IMR-90 (cell line): Measurements from ENCODE around the gene AQP7. TPM values are rescaled to one million over a fixed set of nuclear protein-coding genes. Genes with fewer than 3 reads are reported as not detected.

Source experiments
- ATAC-seq: fragments of 200-7000 bp; cut with Tn5 transposase; 2 replicates; pipeline ENCODE4 v1.9.1; 2020; ENCODE audit warnings: low read depth, mild to moderate bottlenecking, moderate library complexity
- BruUV-seq: library from RNA; stranded (reverse); fragments of 400-500 nt; replicated peaks from 2 replicates; lab custom pipeline; 2021; lab: Mats Ljungman, UMichigan
- CTCF ChIA-PET: fragments of 300-600 bp; formaldehyde crosslinking; extraction: SDS; loops from one replicate; lab custom pipeline; 2021; ENCODE audit warnings: antibody characterized with exemption; lab: Yijun Ruan, JAX
- POLR2A ChIA-PET: fragments of 300-600 bp; sonication (Branson Sonifier 250); formaldehyde crosslinking; loops from one replicate; lab custom pipeline; 2022; ENCODE audit warnings: antibody characterized with exemption; ENCODE audit not compliant: unreplicated experiment; lab: Charles Lee
- DNase-seq: peaks from one replicate; pipeline ENCODE4 v3.0.0; 2013
- H2AFZ ChIP-seq: replicated peaks from 2 replicates; pipeline ENCODE3; 2013; ENCODE audit warnings: low read length, mild to moderate bottlenecking; ENCODE audit not compliant: poor library complexity
- H2AK5ac ChIP-seq: 2 replicates; pipeline ENCODE4 v1.6.1; 2013; ENCODE audit warnings: low read depth, low read length, inconsistent platforms
- H2AK9ac ChIP-seq: replicated peaks from 2 replicates; pipeline ENCODE3; 2013; ENCODE audit warnings: mild to moderate bottlenecking, low read depth, low read length, moderate library complexity; ENCODE audit not compliant: poor library complexity
- H2BK120ac ChIP-seq: 2 replicates; pipeline ENCODE4 v1.6.1; 2013; ENCODE audit warnings: low read depth, low read length, inconsistent platforms
- H2BK15ac ChIP-seq: 3 replicates; pipeline ENCODE4 v1.6.1; 2013; ENCODE audit warnings: low read depth, low read length, inconsistent platforms
- H2BK20ac ChIP-seq: 2 replicates; pipeline ENCODE4 v1.6.1; 2013; ENCODE audit warnings: low read depth, mild to moderate bottlenecking, inconsistent platforms, low read length, moderate library complexity
- H2BK5ac ChIP-seq: 2 replicates; pipeline ENCODE4 v1.6.1; 2013; ENCODE audit warnings: mild to moderate bottlenecking, low read depth, low read length, inconsistent platforms; ENCODE audit not compliant: poor library complexity, severe bottlenecking
- H3K14ac ChIP-seq: replicated peaks from 2 replicates; pipeline ENCODE4 v1.6.1; 2013; ENCODE audit warnings: low read depth, low read length, inconsistent platforms
- H3K18ac ChIP-seq: 2 replicates; pipeline ENCODE4 v1.6.1; 2013; ENCODE audit warnings: low read depth, low read length, control low read depth
- H3K23ac ChIP-seq: 2 replicates; pipeline ENCODE4 v1.6.1; 2013; ENCODE audit warnings: low read depth, low read length, inconsistent platforms
- H3K27ac ChIP-seq: 2 replicates; pipeline ENCODE4 v1.5.1; 2013; ENCODE audit warnings: mild to moderate bottlenecking, control low read depth, low read length; ENCODE audit not compliant: insufficient read depth
- H3K27me3 ChIP-seq: 2 replicates; pipeline ENCODE4 v1.6.1; 2013; ENCODE audit warnings: low read length; ENCODE audit not compliant: control insufficient read depth, insufficient read depth
- H3K36me3 ChIP-seq: 2 replicates; pipeline ENCODE4 v1.6.1; 2013; ENCODE audit warnings: low read length, mixed read lengths; ENCODE audit not compliant: control insufficient read depth, insufficient read depth
- H3K4ac ChIP-seq: 2 replicates; pipeline ENCODE4 v1.6.1; 2013; ENCODE audit warnings: low read depth, low read length, inconsistent platforms
- H3K4me1 ChIP-seq: 2 replicates; pipeline ENCODE4 v1.6.1; 2013; ENCODE audit warnings: low read length, mixed read lengths; ENCODE audit not compliant: control insufficient read depth, insufficient read depth
- H3K4me2 ChIP-seq: 2 replicates; pipeline ENCODE4 v1.6.1; 2013; ENCODE audit warnings: low read depth, mild to moderate bottlenecking, control low read depth, low read length, moderate library complexity
- H3K4me3 ChIP-seq: 2 replicates; pipeline ENCODE4 v1.5.1; 2013; ENCODE audit warnings: low read depth, mild to moderate bottlenecking, control low read depth, low read length, moderate library complexity; ENCODE audit not compliant: insufficient read depth
- H3K56ac ChIP-seq: 2 replicates; pipeline ENCODE4 v1.6.1; 2013; ENCODE audit warnings: low read length, inconsistent platforms; ENCODE audit not compliant: insufficient read depth; ENCODE audit errors: extremely low read depth
- H3K79me1 ChIP-seq, 2 experiments: 2 replicates each; pipeline ENCODE4 v1.6.1; 2013; ENCODE audit warnings: low read length in 2 of 2, inconsistent platforms in 1 of 2, low read depth in 1 of 2
- H3K9ac ChIP-seq: 2 replicates; pipeline ENCODE4 v1.6.1; 2013; ENCODE audit warnings: low read depth, low read length, control low read depth
- H3K9me1 ChIP-seq: 2 replicates; pipeline ENCODE4 v1.6.1; 2013; ENCODE audit warnings: low read length, inconsistent platforms; ENCODE audit not compliant: insufficient read depth
- H3K9me3 ChIP-seq: 2 replicates; pipeline ENCODE4 v1.6.1; 2013; ENCODE audit warnings: low read length; ENCODE audit not compliant: control insufficient read depth, insufficient read depth
- H4K20me1 ChIP-seq: 2 replicates; pipeline ENCODE4 v1.6.1; 2013; ENCODE audit warnings: low read length, inconsistent platforms; ENCODE audit not compliant: insufficient read depth
- H4K5ac ChIP-seq: 2 replicates; pipeline ENCODE4 v1.6.1; 2013; ENCODE audit warnings: mild to moderate bottlenecking, low read depth, low read length, control low read depth
- H4K8ac ChIP-seq, 2 experiments: 2 replicates each; pipeline ENCODE4 v1.6.1; 2013; ENCODE audit warnings: low read depth in 2 of 2, low read length in 2 of 2, control low read depth in 1 of 2, inconsistent platforms in 1 of 2
- H4K91ac ChIP-seq: 2 replicates; pipeline ENCODE4 v1.6.1; 2013; ENCODE audit warnings: low read depth, low read length, inconsistent platforms; ENCODE audit not compliant: insufficient read depth
- CHD1 ChIP-seq: IDR thresholded peaks from 2 replicates; pipeline ENCODE4 v1.6.1; 2012; ENCODE audit warnings: low read depth, low read length, improper control_type of control experiment
- MXI1 ChIP-seq: IDR thresholded peaks from 2 replicates; pipeline ENCODE4 v1.6.1; 2012; ENCODE audit warnings: low read depth, mild to moderate bottlenecking, low read length, moderate library complexity, borderline replicate concordance
- RAD21 ChIP-seq: IDR thresholded peaks from 2 replicates; pipeline ENCODE4 v1.6.1; 2012; ENCODE audit warnings: low read length, improper control_type of control experiment
- RCOR1 ChIP-seq: IDR thresholded peaks from 2 replicates; pipeline ENCODE4 v1.6.1; 2012; ENCODE audit warnings: mild to moderate bottlenecking, low read length, improper control_type of control experiment; ENCODE audit not compliant: insufficient replicate concordance
- RFX5 ChIP-seq: IDR thresholded peaks from 2 replicates; pipeline ENCODE4 v1.8.0; 2012; ENCODE audit warnings: low read depth, mild to moderate bottlenecking, low read length, moderate library complexity
- WGBS, 2 experiments: methylation state at CpG; one replicate each; pipeline versions ENCODE4 v1.1.5 to v1.1.7; 2013; ENCODE audit warnings: missing lambda C conversion rate in 2 of 2; ENCODE audit not compliant: insufficient read length in 1 of 2; ENCODE audit errors: extremely low coverage in 2 of 2; 5-methylcytosine and 5-hydroxymethylcytosine counted together
- dilution Hi-C: fragments of 300-500 bp; cut with HindIII; formaldehyde crosslinking; loops from one replicate; pipeline ENCODE4 v1.14.3; 2018; ENCODE audit warnings: low sequenced_read_pairs; ENCODE audit not compliant: unreplicated experiment
- in situ Hi-C: fragments of 300-500 bp; cut with MboI; formaldehyde crosslinking; loops from 3 replicates; pipeline ENCODE4 v1.14.3; 2019; ENCODE audit warnings: low sequenced_read_pairs, inconsistent platforms, mixed read lengths
- intact Hi-C: fragments of 100-400 bp; cut with micrococcal nuclease; formaldehyde crosslinking; loops from 2 replicates; pipeline ENCODE4 v1.10.0; 2022
- polyA plus RNA-seq, 3 experiments: library from polyadenylated mRNA; depleted of rRNA; stranded (reverse); fragments of >200 nt; gene quantifications; 2 replicates each; pipeline ENCODE4 v1.2.3, GENCODE V29; 2012; ENCODE audit warnings: low replicate concordance in 1 of 3
- total RNA-seq: library from RNA; depleted of rRNA; stranded (reverse); fragments of >200 nt; gene quantifications from 2 replicates; pipeline ENCODE4 v1.2.3, GENCODE V29; 2012

Gene AQP7
- total and polyA plus RNA-seq, 2 of the 4 experiments (the other 2 are of a cell fraction), result 0.07 TPM; not detected in 1

- Histone ChIP-seq H3K27me3 (no peaks in the 10 kb centered on the region), H3K79me1 (no peaks in the 10 kb centered on the region), H3K36me3 (no peaks in the 10 kb centered on the region), H3K9me3 (no peaks in the 10 kb centered on the region), H3K9ac (no peak overlapping the region), H2BK120ac (no peak overlapping the region), H3K18ac (no peak overlapping the region), H3K23ac (no peak overlapping the region), H3K4me3 (no peak overlapping the region), H2AFZ (no peak overlapping the region), H3K4me2 (no peak overlapping the region), H3K14ac (no peak overlapping the region), H2BK5ac (no peak overlapping the region), H2BK15ac (no peak overlapping the region), H4K5ac (no peak overlapping the region), H2BK20ac (no peak overlapping the region), H3K4ac (no peak overlapping the region), H2AK9ac (peak overlapping the region; percentile 42), H3K9me1 (peaks cover 14% of the 10 kb centered on the region), H4K8ac (no peak overlapping the region), H2AK5ac (no peak overlapping the region), H4K20me1 (no peaks in the 10 kb centered on the region), H3K4me1 (peaks cover 11% of the 10 kb centered on the region), H3K56ac (no peak overlapping the region), H4K91ac (no peak overlapping the region), H3K27ac (no peak overlapping the region)
- dilution Hi-C loops, result loop anchor here (25.0 kb wide), 1 partner anchor 162 kb away; the partner anchor contains the start of gene NFX1
- ATAC-seq, result no peak
- intact Hi-C loops, result loop anchor here (5.0 kb wide), 1 partner anchor 42 kb away; no protein-coding TSS in a partner anchor
- DNase-seq, result no peak
- no TSS peak for BruUV-seq
- 100% methylated on average over 1 of the region's 5 CpGs; no CpG with 5 or more reads in 1 of the 2 experiments for WGBS, 2 experiments
- in situ Hi-C loops, result no loop called here
- no peak for TF ChIP-seq RCOR1
- no peak for TF ChIP-seq CHD1
- no peak for TF ChIP-seq RFX5
- TF ChIP-seq MXI1, result no peak
- TF ChIP-seq RAD21, result no peak
- POLR2A ChIA-PET, result no interaction called here
- CTCF ChIA-PET, result no interaction called here
Measured at GRCh38 chr9:33449715-33450114, 47.3 kb upstream of the AQP7 start.
